ENCODE results near the gene CPNE5. TPM values are rescaled to one million over a fixed set of nuclear protein-coding genes. Genes with fewer than 3 reads are reported as not detected.

The CPNE5 gene
- total RNA-seq, 6 experiments from 2014 or later = 0.12 to 0.37 (median 0.26) TPM; not detected in 2

GRCh38 chr6:36844232-36845170 is 5.3 kb upstream of the CPNE5 start:
- Mint-ChIP-seq H3K27ac (no peak overlapping the region), H3K36me3 (ENCODE audit: low read depth) (no peaks in the 10 kb centered on the region), H3K9me3 (no peaks in the 10 kb centered on the region), H3K4me3 (no peak overlapping the region), H3K4me1 (ENCODE audit: low read depth) (peaks cover 20% of the 10 kb centered on the region), H3K27me3 (ENCODE audit: insufficient read depth) (peaks cover 11% of the 10 kb centered on the region)
- no peak for DNase-seq
- TF ChIP-seq, protein P1, sequence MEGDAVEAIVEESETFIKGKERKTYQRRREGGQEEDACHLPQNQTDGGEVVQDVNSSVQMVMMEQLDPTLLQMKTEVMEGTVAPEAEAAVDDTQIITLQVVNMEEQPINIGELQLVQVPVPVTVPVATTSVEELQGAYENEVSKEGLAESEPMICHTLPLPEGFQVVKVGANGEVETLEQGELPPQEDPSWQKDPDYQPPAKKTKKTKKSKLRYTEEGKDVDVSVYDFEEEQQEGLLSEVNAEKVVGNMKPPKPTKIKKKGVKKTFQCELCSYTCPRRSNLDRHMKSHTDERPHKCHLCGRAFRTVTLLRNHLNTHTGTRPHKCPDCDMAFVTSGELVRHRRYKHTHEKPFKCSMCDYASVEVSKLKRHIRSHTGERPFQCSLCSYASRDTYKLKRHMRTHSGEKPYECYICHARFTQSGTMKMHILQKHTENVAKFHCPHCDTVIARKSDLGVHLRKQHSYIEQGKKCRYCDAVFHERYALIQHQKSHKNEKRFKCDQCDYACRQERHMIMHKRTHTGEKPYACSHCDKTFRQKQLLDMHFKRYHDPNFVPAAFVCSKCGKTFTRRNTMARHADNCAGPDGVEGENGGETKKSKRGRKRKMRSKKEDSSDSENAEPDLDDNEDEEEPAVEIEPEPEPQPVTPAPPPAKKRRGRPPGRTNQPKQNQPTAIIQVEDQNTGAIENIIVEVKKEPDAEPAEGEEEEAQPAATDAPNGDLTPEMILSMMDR (IDR thresholded peaks at IDR 0.05) = no peak

DNA sequence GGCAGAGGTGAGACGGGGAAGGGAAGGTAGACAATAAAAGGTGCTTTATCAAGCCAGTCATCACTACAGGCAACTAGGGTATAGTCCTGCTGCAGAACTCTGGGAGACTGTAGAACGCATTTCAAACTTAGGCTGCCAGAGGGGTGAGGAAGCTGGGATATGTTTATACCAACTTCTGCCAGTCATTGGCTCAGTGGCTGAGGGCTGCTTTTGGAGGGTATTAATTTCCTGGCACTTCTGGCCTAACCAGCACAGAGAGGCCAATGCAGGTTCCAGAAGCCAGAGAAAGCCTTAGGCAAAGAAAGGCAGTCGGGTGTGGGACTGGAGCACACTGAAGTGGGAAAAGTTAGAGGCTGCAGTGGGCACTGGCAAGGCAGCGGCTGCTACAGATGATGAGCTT is 3.9 kb upstream of the CPNE5 start:
- H3K4me1 Mint-ChIP-seq (ENCODE audit: low read depth) = peaks cover 7% of the 10 kb centered on the region
- H3K36me3 Mint-ChIP-seq (ENCODE audit: low read depth) = no peaks in the 10 kb centered on the region
- peaks cover 14% of the 10 kb centered on the region for H3K27me3 Mint-ChIP-seq (ENCODE audit: insufficient read depth)
- H3K9me3 Mint-ChIP-seq = no peaks in the 10 kb centered on the region
- no peak for DNase-seq
- H3K27ac Mint-ChIP-seq = no peak overlapping the region; the same call in 1 of the 2 replicates
- TF ChIP-seq, protein P1 (IDR thresholded peaks at IDR 0.05) = no peak
- no peak overlapping the region for H3K4me3 Mint-ChIP-seq

GRCh38 chr6:36841756-36842155 is 2.5 kb upstream of the CPNE5 start:
- Mint-ChIP-seq H3K27me3 (ENCODE audit: insufficient read depth) (peaks cover 23% of the 10 kb centered on the region), H3K4me3 (no peak overlapping the region), H3K27ac (no peak overlapping the region), H3K36me3 (ENCODE audit: low read depth) (no peaks in the 10 kb centered on the region), H3K9me3 (no peaks in the 10 kb centered on the region), H3K4me1 (ENCODE audit: low read depth) (peaks cover 7% of the 10 kb centered on the region)
- TF ChIP-seq, protein P1 (IDR thresholded peaks at IDR 0.05) = no peak
- no peak for DNase-seq

- no peak for DNase-seq
- H3K4me1 Mint-ChIP-seq (ENCODE audit: low read depth) = peaks cover 7% of the 10 kb centered on the region
- H3K27me3 Mint-ChIP-seq (ENCODE audit: insufficient read depth) = peaks cover 25% of the 10 kb centered on the region
- H3K36me3 Mint-ChIP-seq (ENCODE audit: low read depth) = no peaks in the 10 kb centered on the region
- TF ChIP-seq, protein P1 (IDR thresholded peaks at IDR 0.05) = no peak
- no peaks in the 10 kb centered on the region for H3K9me3 Mint-ChIP-seq
- H3K4me3 Mint-ChIP-seq = peak overlapping the region; percentile 81
- no peak overlapping the region for H3K27ac Mint-ChIP-seq
Measured at GRCh38 chr6:36840432-36841403, 1.5 kb upstream of the CPNE5 start.

DNA sequence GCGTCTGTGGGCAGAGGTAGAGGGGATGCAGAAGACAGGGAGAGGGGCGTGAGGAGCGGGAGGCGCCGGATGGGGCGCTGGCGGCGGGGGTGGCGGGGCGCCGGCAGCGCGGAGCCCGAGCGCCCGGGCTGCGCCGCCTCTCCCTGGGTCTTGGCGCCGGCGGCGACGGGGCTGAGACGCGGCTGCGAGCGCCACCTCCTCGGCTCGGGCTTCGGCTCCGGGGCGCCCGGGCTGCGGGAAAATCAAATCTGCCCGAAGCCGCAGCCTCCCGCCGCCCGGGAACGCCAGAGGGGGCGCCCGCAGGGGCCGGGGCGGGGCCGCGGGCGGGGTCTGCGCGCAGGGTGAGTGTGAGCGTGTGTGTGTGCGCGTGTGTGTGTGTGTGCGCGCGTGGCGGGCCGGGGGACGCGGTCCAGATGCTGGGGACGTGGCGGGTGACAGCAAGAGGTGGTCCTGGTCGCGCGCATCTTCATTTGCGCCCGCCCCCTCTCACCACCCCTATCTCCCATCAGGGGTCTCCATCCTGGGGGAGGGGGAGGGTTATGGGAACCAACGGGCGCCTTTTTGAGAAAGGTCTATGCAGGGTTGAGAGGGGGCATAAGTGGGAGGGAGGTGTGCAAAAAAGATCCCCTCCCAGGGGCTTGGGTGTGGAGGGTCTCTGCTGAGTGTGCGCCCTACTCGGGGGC is 646 bp upstream of the CPNE5 start:
- H3K9me3 Mint-ChIP-seq = no peaks in the 10 kb centered on the region
- TF ChIP-seq, protein P1 (IDR thresholded peaks at IDR 0.05) = peak; percentile 55
- H3K27ac Mint-ChIP-seq = no peak overlapping the region
- H3K36me3 Mint-ChIP-seq (ENCODE audit: low read depth) = no peaks in the 10 kb centered on the region
- no peak for DNase-seq
- peaks cover 7% of the 10 kb centered on the region for H3K4me1 Mint-ChIP-seq (ENCODE audit: low read depth)
- H3K4me3 Mint-ChIP-seq = peak overlapping the region; percentile 81
- H3K27me3 Mint-ChIP-seq (ENCODE audit: insufficient read depth) = peaks cover 29% of the 10 kb centered on the region
